ENCODE data around the gene NPBWR2.

- TF ChIP-seq CTCF (IDR thresholded peaks at IDR 0.05; ENCODE audit: low read depth, low read length) (no peak), POLR2A (IDR thresholded peaks at IDR 0.05; ENCODE audit: extremely low read depth, insufficient read length) (no peak)
Observed at GRCh38 chr20:64090165-64090564, 17.2 kb downstream of the NPBWR2 start.
